Glutamatergic neuron (in vitro differentiated cells): ENCODE measurements around the gene ZFYVE21. TPM values are rescaled to one million over a fixed set of nuclear protein-coding genes. Genes with fewer than 3 reads are reported as not detected.

Source experiments
- DNase-seq: peaks from one replicate; pipeline ENCODE4 v3.0.0; 2022
- H3K27ac Mint-ChIP-seq: one replicate; pipeline ENCODE4 v1.8.0; 2020; ENCODE audit warnings: mild to moderate bottlenecking, mixed read lengths, inconsistent platforms; ENCODE audit not compliant: unreplicated experiment
- H3K27me3 Mint-ChIP-seq: one replicate; pipeline ENCODE4 v1.8.0; 2020; ENCODE audit warnings: mild to moderate bottlenecking, moderate library complexity, mixed read lengths, inconsistent platforms; ENCODE audit not compliant: unreplicated experiment
- H3K36me3 Mint-ChIP-seq: one replicate; pipeline ENCODE4 v1.8.0; 2020; ENCODE audit warnings: mild to moderate bottlenecking, mixed read lengths, inconsistent platforms; ENCODE audit not compliant: unreplicated experiment
- H3K4me1 Mint-ChIP-seq: one replicate; pipeline ENCODE4 v1.8.0; 2020; ENCODE audit warnings: mild to moderate bottlenecking, low read depth, mixed read lengths, inconsistent platforms; ENCODE audit not compliant: unreplicated experiment
- H3K4me3 Mint-ChIP-seq: one replicate; pipeline ENCODE4 v1.8.0; 2020; ENCODE audit warnings: mild to moderate bottlenecking, mixed read lengths, inconsistent platforms; ENCODE audit not compliant: unreplicated experiment
- H3K9me3 Mint-ChIP-seq: one replicate; pipeline ENCODE4 v1.8.0; 2020; ENCODE audit warnings: mild to moderate bottlenecking, moderate library complexity, mixed read lengths, inconsistent platforms; ENCODE audit not compliant: unreplicated experiment
- long read RNA-seq: library from polyadenylated mRNA; unstranded; transcript quantifications from one replicate; pipeline ENCODE4 v2.0.0, GENCODE V29; 2020; ENCODE audit not compliant: unreplicated experiment
- total RNA-seq: library from RNA; stranded (reverse); fragmentation: NEBNext Ultra II Directional; extraction: Animal tissue kit (Norgen Biotek cat#: 25700); gene quantifications from one replicate; pipeline ENCODE4 v1.2.1, GENCODE V29; 2021; ENCODE audit not compliant: unreplicated experiment
- TF ChIP-seq, protein P1 (sequence below): fragments of 200-600 bp; sonication (generic); IDR thresholded peaks from one replicate; pipeline ENCODE4 v1.5.0; 2021; ENCODE audit not compliant: partially characterized antibody, unreplicated experiment

ZFYVE21 gene
- 49.1 TPM for total RNA-seq
- long read RNA-seq, transcript ZFYVE21-201 (8 exons, 1,521 nt), result major isoform, 23 of 39 reads
- long read RNA-seq, partial matches to known transcripts, result 3 of 39 reads
- long read RNA-seq, other reads (novel, unspliced or antisense), result 11 of 39 reads

DNA sequence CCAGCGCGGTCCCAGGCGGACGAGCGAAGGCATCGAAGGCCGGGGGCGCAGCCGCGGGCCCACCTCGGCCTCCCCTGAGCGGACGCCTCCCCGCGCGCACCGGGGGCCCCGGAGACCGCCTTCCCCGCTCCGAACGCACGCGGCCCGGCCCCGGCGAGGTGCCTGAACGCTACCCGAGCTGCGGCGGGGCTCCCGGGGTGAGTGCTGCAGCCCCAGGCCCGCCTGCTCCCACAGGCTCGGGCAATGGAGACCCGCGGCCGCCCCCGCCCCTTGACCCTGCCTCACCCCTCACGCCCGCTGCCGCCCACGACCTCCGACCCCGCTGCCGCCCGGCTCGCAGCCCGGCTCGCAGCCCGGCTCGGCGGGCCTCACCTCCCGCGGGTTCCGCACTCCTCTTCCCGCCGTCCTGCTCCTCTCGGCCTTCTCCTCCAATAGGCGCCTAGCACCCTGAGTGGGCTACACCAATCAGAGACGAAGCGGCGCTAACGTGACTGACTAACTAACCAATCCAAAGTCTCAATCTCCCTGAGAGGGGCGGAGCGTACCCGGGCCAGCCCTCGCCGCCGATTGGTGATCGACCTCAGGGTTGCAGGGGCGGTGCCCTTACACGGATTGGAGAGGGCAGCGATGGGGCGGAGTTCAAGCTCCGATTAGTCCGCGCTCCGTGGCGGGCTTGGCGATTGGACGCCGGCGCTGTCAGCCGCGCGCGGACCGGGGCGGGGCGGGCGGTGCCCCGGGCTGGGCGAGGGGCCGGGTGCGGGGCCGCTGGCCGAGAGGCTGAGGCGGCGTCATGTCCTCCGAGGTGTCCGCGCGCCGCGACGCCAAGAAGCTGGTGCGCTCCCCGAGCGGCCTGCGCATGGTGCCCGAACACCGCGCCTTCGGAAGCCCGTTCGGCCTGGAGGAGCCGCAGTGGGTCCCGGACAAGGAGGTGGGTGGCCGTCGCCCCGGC lies at the start of gene ZFYVE21, which contains the start of gene XRCC3:
TSS of gene ZFYVE21 (plus strand) at position 759 of the 949 bp plus-strand sequence. CDS start at position 791, 32 bp downstream.
TSS of gene XRCC3 (minus strand) at position 400 of the 949 bp plus-strand sequence. CDS start 4,364 bp downstream, outside the sequence.
- H3K27ac Mint-ChIP-seq, result peak within 1 kb of the TSS; percentile 62
- H3K4me1 Mint-ChIP-seq, result peaks cover 37% of the 10 kb centered on the region
- H3K4me3 Mint-ChIP-seq, result peak within 1 kb of the TSS; percentile 89
- DNase-seq, result peak; percentile 99
- H3K36me3 Mint-ChIP-seq, result peaks cover 9% of the 10 kb centered on the region
- peaks cover 36% of the 10 kb centered on the region for H3K27me3 Mint-ChIP-seq
- TF ChIP-seq, protein P1, sequence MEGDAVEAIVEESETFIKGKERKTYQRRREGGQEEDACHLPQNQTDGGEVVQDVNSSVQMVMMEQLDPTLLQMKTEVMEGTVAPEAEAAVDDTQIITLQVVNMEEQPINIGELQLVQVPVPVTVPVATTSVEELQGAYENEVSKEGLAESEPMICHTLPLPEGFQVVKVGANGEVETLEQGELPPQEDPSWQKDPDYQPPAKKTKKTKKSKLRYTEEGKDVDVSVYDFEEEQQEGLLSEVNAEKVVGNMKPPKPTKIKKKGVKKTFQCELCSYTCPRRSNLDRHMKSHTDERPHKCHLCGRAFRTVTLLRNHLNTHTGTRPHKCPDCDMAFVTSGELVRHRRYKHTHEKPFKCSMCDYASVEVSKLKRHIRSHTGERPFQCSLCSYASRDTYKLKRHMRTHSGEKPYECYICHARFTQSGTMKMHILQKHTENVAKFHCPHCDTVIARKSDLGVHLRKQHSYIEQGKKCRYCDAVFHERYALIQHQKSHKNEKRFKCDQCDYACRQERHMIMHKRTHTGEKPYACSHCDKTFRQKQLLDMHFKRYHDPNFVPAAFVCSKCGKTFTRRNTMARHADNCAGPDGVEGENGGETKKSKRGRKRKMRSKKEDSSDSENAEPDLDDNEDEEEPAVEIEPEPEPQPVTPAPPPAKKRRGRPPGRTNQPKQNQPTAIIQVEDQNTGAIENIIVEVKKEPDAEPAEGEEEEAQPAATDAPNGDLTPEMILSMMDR, result no peak
- peaks cover 36% of the 10 kb centered on the region for H3K9me3 Mint-ChIP-seq

DNA sequence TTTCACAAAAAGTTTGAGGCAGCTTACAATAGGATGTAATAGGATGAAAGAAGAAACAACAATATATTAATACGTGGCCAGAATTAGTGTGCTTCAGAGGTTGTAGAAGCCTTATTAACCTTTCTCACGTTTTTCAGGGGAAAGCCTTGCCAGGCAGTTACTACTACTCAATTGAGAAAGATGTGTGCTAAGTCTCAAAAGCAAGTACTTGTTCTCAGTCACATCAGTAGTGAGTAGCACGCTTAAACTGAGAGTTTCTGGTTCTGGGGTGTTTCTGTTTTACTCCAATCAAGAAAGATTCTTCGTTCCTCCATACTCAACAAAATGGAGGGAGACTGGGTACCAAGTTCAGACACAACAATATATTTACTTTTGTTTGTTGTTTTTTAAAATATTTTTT lies 47.9 kb upstream of the ZFYVE21 start:
- Mint-ChIP-seq H3K27ac (no peak overlapping the region), H3K4me3 (no peak overlapping the region), H3K27me3 (peaks cover 5% of the 10 kb centered on the region), H3K4me1 (no peaks in the 10 kb centered on the region), H3K9me3 (no peaks in the 10 kb centered on the region), H3K36me3 (no peaks in the 10 kb centered on the region)
- TF ChIP-seq, protein P1, result no peak
- DNase-seq, result no peak

DNA sequence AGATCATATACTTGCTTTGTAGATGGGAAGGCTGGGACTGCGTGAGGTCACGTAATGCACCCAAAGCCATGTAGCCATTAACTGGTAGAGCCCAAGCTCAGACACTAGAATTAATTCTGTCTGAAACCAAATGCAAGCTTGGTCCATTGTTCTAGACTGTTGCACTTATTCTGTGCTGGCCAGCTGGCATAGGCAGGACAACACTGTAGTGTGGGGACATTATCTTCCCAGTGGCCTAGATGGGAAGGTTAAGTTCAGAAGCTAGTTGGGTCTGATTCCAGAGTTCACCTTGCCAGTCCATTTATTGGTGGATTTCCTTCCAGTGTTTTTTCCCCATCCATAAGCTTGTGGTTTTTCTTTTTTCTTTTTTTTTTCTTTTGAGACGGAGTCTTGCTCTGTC lies 47.5 kb upstream of the ZFYVE21 start:
- DNase-seq, result no peak
- Mint-ChIP-seq H3K4me1 (no peaks in the 10 kb centered on the region), H3K36me3 (no peaks in the 10 kb centered on the region), H3K27ac (no peak overlapping the region), H3K27me3 (peaks cover 5% of the 10 kb centered on the region), H3K4me3 (no peak overlapping the region), H3K9me3 (no peaks in the 10 kb centered on the region)
- TF ChIP-seq, protein P1, result no peak

DNA sequence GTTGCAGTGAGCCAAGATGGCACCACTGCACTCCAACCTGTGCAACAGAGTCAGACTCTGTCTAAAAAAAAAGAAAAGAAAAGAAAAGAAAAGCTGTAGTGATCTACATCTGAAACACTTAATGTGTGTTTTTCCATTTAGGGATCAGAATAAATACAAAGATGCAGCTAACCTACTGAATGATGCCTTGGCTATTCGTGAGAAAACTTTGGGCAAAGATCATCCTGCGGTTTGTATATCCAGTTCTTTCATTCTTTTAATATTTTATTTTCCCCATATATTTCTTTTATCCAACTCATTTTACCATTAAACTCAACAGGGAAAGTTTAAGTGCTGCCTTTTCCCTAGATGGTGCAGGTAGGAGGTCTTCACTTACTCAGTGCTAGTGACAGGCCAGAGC lies 46.2 kb upstream of the ZFYVE21 start:
- no peak overlapping the region for H3K4me3 Mint-ChIP-seq
- H3K27ac Mint-ChIP-seq, result no peak overlapping the region
- H3K27me3 Mint-ChIP-seq, result peaks cover 7% of the 10 kb centered on the region
- H3K4me1 Mint-ChIP-seq, result no peaks in the 10 kb centered on the region
- peaks cover 5% of the 10 kb centered on the region for H3K36me3 Mint-ChIP-seq
- DNase-seq, result no peak
- H3K9me3 Mint-ChIP-seq, result no peaks in the 10 kb centered on the region
- TF ChIP-seq, protein P1, result no peak
